Measurements from ENCODE around the gene ZNF565. TPM values are rescaled to one million over a fixed set of nuclear protein-coding genes. Genes with fewer than 3 reads are reported as not detected.
A peak's percentile ranks its signal among the peaks of the same experiment; 100 is the strongest.
"Not testable (repeated sequence)": the region's sequence is repeated elsewhere in the genome, so short reads cannot be mapped to it uniquely, and the experiment has no call there.

ZNF565 gene
- total and polyA plus RNA-seq, 5 donors from 2014 or later = 1.0 to 5.7 (median 2.8) TPM

DNA sequence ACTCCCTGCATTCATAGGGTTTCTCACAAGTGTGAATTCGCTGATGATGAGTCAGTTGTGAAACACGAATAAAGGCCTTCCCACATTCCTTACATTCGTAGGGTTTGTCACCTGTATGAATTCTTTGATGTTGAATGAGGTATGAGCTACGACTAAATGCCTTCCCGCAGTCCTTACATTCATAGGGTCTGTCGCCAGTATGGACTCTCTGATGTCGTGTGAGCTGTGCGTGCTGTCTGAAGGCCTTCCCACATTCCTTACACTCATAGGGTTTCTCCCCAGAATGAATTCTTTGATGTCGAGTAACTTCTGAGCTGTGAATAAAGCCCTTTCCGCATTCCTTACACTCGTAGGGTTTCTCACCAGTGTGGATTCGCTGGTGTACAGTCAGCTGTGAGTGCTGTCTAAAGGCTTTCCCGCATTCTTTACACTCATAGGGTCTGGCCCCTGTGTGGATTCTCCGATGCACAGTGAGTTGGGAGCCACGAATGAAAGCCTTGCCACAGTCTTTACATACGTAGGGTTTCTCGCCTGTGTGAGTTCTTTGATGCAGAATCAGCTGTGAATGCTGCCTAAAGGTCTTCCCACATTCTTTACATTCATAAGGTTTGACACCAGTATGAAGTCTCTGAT is 31.7 kb downstream of the ZNF565 start:
- no peaks in the 10 kb centered on the region for H3K9me3 Mint-ChIP-seq
- H3K27ac Mint-ChIP-seq = no peak overlapping the region
- no peaks in the 10 kb centered on the region for H3K4me1 ChIP-seq (ENCODE audit: control insufficient read depth, insufficient read depth, low read length, poor library complexity, severe bottlenecking)
- no peak for ATAC-seq (ENCODE audit: low read depth in 2 of 2)
- H3K36me3 Mint-ChIP-seq = peaks cover 21% of the 10 kb centered on the region
- no peaks in the 10 kb centered on the region for H3K9me3 ChIP-seq (ENCODE audit: control insufficient read depth in 2 of 2, low read length in 2 of 2)
- H3K27me3 Mint-ChIP-seq = no peaks in the 10 kb centered on the region
- no peak overlapping the region for H3K27ac ChIP-seq (ENCODE audit: insufficient read depth, low read length, poor library complexity, severe bottlenecking)
- peaks cover 12% of the 10 kb centered on the region for H3K36me3 ChIP-seq (ENCODE audit: control insufficient read depth, insufficient read depth, low read length)
- H3K4me1 Mint-ChIP-seq = no peaks in the 10 kb centered on the region
- H3K4me3 Mint-ChIP-seq = no peak overlapping the region
- no peak for DNase-seq
- H3K4me3 ChIP-seq (ENCODE audit: low read depth, low read length) = no peak overlapping the region
- H3K27me3 ChIP-seq (ENCODE audit: control insufficient read depth, insufficient read depth, low read length) = no peaks in the 10 kb centered on the region

DNA sequence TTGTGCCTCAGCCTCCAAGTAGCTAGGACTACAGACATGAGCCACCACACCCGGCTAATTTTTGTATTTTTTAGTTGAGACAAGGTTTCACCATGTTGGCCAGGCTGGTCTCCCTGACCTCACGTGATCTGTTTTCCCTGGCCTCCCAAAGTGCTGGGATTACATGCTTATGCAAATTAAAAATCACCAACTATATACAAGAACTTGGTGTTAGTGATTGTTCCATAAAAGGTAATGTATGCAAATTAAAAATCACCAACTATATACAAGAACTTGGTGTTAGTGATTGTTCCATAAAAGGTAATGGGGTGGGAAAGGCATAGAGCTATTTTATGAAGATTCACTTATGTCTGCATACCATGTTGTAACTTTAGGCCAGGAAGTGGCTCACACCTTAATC is 35.4 kb downstream of the ZNF565 start:
- not testable (repeated sequence) for H3K4me3 Mint-ChIP-seq; H3K27me3 Mint-ChIP-seq; H3K27ac ChIP-seq (ENCODE audit: insufficient read depth, low read length, poor library complexity, severe bottlenecking); H3K27me3 ChIP-seq (ENCODE audit: control insufficient read depth, insufficient read depth, low read length); DNase-seq; ATAC-seq (ENCODE audit: low read depth in 2 of 2); H3K4me1 Mint-ChIP-seq; H3K4me3 ChIP-seq (ENCODE audit: low read depth, low read length); H3K9me3 Mint-ChIP-seq; H3K4me1 ChIP-seq (ENCODE audit: control insufficient read depth, insufficient read depth, low read length, poor library complexity, severe bottlenecking); H3K9me3 ChIP-seq (ENCODE audit: control insufficient read depth in 2 of 2, low read length in 2 of 2)
- H3K36me3 ChIP-seq (ENCODE audit: control insufficient read depth, insufficient read depth, low read length) = peaks cover 12% of the 10 kb centered on the region
- H3K36me3 Mint-ChIP-seq = peaks cover 18% of the 10 kb centered on the region
- H3K27ac Mint-ChIP-seq = peak overlapping the region in 2 of 3 donors; percentile 1 to 52

GRCh38 chr19:36173846-36174245 is 40.6 kb downstream of the ZNF565 start:
- H3K4me3 Mint-ChIP-seq; H3K4me1 ChIP-seq (ENCODE audit: control insufficient read depth, insufficient read depth, low read length, poor library complexity, severe bottlenecking); DNase-seq; H3K27me3 ChIP-seq (ENCODE audit: control insufficient read depth, insufficient read depth, low read length); ATAC-seq (ENCODE audit: low read depth in 2 of 2); H3K27me3 Mint-ChIP-seq; H3K4me1 Mint-ChIP-seq; H3K4me3 ChIP-seq (ENCODE audit: low read depth, low read length); H3K27ac ChIP-seq (ENCODE audit: insufficient read depth, low read length, poor library complexity, severe bottlenecking); H3K9me3 Mint-ChIP-seq; H3K9me3 ChIP-seq (ENCODE audit: control insufficient read depth in 2 of 2, low read length in 2 of 2); H3K36me3 Mint-ChIP-seq; H3K36me3 ChIP-seq (ENCODE audit: control insufficient read depth, insufficient read depth, low read length): not testable (repeated sequence)
- H3K27ac Mint-ChIP-seq = peak overlapping the region in 1 of 3 donors; percentile 86

GRCh38 chr19:36172852-36173251 is 41.6 kb downstream of the ZNF565 start:
- peaks cover 3 to 6% (median 5%) of the 10 kb centered on the region in 4 donors for H3K4me1 Mint-ChIP-seq
- H3K27me3 ChIP-seq (ENCODE audit: control insufficient read depth, insufficient read depth, low read length) = no peaks in the 10 kb centered on the region
- H3K4me3 Mint-ChIP-seq = no peak overlapping the region
- no peak for DNase-seq
- H3K9me3 Mint-ChIP-seq = no peaks in the 10 kb centered on the region
- H3K27me3 Mint-ChIP-seq = no peaks in the 10 kb centered on the region
- ATAC-seq (ENCODE audit: low read depth in 2 of 2) = no peak
- H3K27ac Mint-ChIP-seq = no peak overlapping the region
- H3K4me3 ChIP-seq (ENCODE audit: low read depth, low read length) = no peak overlapping the region
- no peaks in the 10 kb centered on the region for H3K36me3 ChIP-seq (ENCODE audit: control insufficient read depth, insufficient read depth, low read length)
- H3K9me3 ChIP-seq (ENCODE audit: control insufficient read depth in 2 of 2, low read length in 2 of 2) = no peaks in the 10 kb centered on the region
- peaks cover 4% of the 10 kb centered on the region for H3K4me1 ChIP-seq (ENCODE audit: control insufficient read depth, insufficient read depth, low read length, poor library complexity, severe bottlenecking)
- no peak overlapping the region for H3K27ac ChIP-seq (ENCODE audit: insufficient read depth, low read length, poor library complexity, severe bottlenecking)
- H3K36me3 Mint-ChIP-seq = no peaks in the 10 kb centered on the region

- no peaks in the 10 kb centered on the region for H3K27me3 Mint-ChIP-seq
- DNase-seq (no peak), ATAC-seq (ENCODE audit: low read depth in 2 of 2) (no peak)
- Histone ChIP-seq H3K4me1 (ENCODE audit: control insufficient read depth, insufficient read depth, low read length, poor library complexity, severe bottlenecking) (peaks cover 4% of the 10 kb centered on the region), H3K27me3 (ENCODE audit: control insufficient read depth, insufficient read depth, low read length) (no peaks in the 10 kb centered on the region), H3K9me3 (ENCODE audit: control insufficient read depth in 2 of 2, low read length in 2 of 2) (no peaks in the 10 kb centered on the region), H3K4me3 (ENCODE audit: low read depth, low read length) (no peak overlapping the region), H3K27ac (ENCODE audit: insufficient read depth, low read length, poor library complexity, severe bottlenecking) (no peak overlapping the region), H3K36me3 (ENCODE audit: control insufficient read depth, insufficient read depth, low read length) (no peaks in the 10 kb centered on the region)
- peaks cover 4 to 6% (median 6%) of the 10 kb centered on the region in 4 donors for H3K4me1 Mint-ChIP-seq
- no peaks in the 10 kb centered on the region for H3K36me3 Mint-ChIP-seq
- H3K9me3 Mint-ChIP-seq = no peaks in the 10 kb centered on the region
- no peak overlapping the region for H3K4me3 Mint-ChIP-seq
- H3K27ac Mint-ChIP-seq = no peak overlapping the region
Measured at GRCh38 chr19:36169084-36169760, 45.2 kb downstream of the ZNF565 start.

GRCh38 chr19:36163813-36164212 is 50.7 kb downstream of the ZNF565 start:
- no peak overlapping the region for H3K27ac ChIP-seq (ENCODE audit: insufficient read depth, low read length, poor library complexity, severe bottlenecking)
- DNase-seq (no peak), ATAC-seq (ENCODE audit: low read depth in 2 of 2) (no peak)
- Mint-ChIP-seq H3K4me3 (no peak overlapping the region), H3K27me3 (no peaks in the 10 kb centered on the region), H3K36me3 (peaks cover 5% of the 10 kb centered on the region), H3K4me1 (peaks cover 0 to 4% (median 0%) of the 10 kb centered on the region in 4 donors), H3K27ac (no peak overlapping the region), H3K9me3 (no peaks in the 10 kb centered on the region)
- no peaks in the 10 kb centered on the region for H3K9me3 ChIP-seq (ENCODE audit: control insufficient read depth in 2 of 2, low read length in 2 of 2)
- H3K4me3 ChIP-seq (ENCODE audit: low read depth, low read length) = no peak overlapping the region
- H3K27me3 ChIP-seq (ENCODE audit: control insufficient read depth, insufficient read depth, low read length) = no peaks in the 10 kb centered on the region
- no peaks in the 10 kb centered on the region for H3K4me1 ChIP-seq (ENCODE audit: control insufficient read depth, insufficient read depth, low read length, poor library complexity, severe bottlenecking)
- no peaks in the 10 kb centered on the region for H3K36me3 ChIP-seq (ENCODE audit: control insufficient read depth, insufficient read depth, low read length)

DNA sequence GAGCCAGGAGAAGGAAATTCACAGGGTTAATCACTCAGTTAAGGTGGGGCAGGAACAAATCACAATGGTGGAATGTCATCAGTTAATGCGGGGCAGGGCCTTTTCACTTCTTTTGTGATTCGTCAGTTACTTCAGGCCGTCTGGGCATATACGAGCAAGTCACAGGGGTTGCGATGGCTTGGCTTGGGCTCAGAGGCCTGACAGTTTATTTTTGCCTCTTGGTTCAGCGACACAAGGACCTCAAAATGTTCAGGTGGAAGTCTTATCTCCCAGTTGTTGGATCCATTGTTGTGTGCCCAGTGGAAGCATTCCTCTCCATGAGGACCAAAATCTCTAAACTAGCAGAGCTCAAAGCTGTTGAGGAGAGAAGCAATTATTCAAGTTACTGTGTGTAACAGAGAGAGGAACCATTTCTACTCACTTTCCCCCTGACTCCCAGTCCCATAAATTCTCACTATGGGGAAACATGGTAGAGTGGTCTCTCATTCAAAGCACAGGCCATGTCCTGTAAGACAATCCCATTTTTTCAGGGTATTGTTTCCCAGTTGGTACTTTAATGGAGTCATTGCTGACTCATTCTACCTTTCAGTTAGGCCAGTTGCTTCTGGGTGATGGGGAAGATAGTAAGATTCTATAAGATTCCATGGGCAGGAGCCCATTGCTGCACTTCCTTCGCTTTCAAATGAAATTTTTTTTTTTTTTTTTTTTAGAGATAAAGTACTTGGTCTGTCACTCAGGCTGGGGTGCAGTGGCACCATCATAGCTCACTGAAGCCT is 53.5 kb downstream of the ZNF565 start:
- H3K4me1 Mint-ChIP-seq = peaks cover 0 to 5% (median 1%) of the 10 kb centered on the region in 4 donors
- H3K27me3 Mint-ChIP-seq = no peaks in the 10 kb centered on the region
- H3K27ac Mint-ChIP-seq = peak overlapping the region in 1 of 3 donors; percentile 46

More for the DNA sequence above, 53.5 kb downstream of the ZNF565 start:
- H3K9me3 ChIP-seq (ENCODE audit: control insufficient read depth in 2 of 2, low read length in 2 of 2) = no peaks in the 10 kb centered on the region
- H3K4me1 ChIP-seq (ENCODE audit: control insufficient read depth, insufficient read depth, low read length, poor library complexity, severe bottlenecking) = no peaks in the 10 kb centered on the region
- no peak for DNase-seq
- Mint-ChIP-seq H3K9me3 (no peaks in the 10 kb centered on the region), H3K4me3 (no peak overlapping the region), H3K36me3 (peaks cover 6% of the 10 kb centered on the region)
- H3K36me3 ChIP-seq (ENCODE audit: control insufficient read depth, insufficient read depth, low read length) = no peaks in the 10 kb centered on the region
- no peak overlapping the region for H3K4me3 ChIP-seq (ENCODE audit: low read depth, low read length)
- ATAC-seq (ENCODE audit: low read depth in 2 of 2) = no peak
- H3K27ac ChIP-seq (ENCODE audit: insufficient read depth, low read length, poor library complexity, severe bottlenecking) = no peak overlapping the region
- no peaks in the 10 kb centered on the region for H3K27me3 ChIP-seq (ENCODE audit: control insufficient read depth, insufficient read depth, low read length)
